NK-92 treated with Interleukin-12 subunit alpha and Interleukin-12 subunit beta, amount 100 ng/mL, for 24 hours (cell line): ENCODE results near the gene EMP3.
"Not testable (repeated sequence)": the region's sequence is repeated elsewhere in the genome, so short reads cannot be mapped to it uniquely, and the experiment has no call there.

Experiments used
- DNase-seq: peaks from one replicate; lab custom pipeline; 2025; lab: John Stamatoyannopoulos, UW

EMP3 gene, protein sequence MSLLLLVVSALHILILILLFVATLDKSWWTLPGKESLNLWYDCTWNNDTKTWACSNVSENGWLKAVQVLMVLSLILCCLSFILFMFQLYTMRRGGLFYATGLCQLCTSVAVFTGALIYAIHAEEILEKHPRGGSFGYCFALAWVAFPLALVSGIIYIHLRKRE

DNA sequence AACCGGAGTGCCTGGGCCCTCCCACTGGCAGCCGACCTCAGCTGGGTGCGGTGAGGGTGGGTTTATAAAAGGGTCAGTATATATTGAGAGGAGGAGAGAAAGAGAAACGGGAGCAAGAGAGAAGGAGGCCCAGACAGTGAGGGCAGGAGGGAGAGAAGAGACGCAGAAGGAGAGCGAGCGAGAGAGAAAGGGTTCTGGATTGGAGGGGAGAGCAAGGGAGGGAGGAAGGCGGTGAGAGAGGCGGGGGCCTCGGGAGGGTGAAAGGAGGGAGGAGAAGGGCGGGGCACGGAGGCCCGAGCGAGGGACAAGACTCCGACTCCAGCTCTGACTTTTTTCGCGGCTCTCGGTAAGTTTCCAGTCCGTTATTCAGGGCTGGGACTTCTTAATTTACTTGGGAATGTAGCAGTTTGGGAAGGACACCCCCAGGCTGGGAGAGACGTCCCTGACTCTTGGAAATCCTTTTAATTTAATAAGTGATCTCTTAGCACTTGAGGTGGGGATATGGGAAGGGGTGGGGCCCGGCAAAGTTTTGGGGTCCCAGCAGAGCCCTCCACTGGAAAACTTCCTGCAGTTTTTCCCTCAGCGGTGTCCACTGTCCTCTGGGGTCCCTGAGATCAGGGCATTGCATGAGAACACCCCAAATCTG is at the start of gene EMP3:
EMP3 (plus strand) TSS at position 288 of the 646 bp plus-strand sequence. CDS start 1,293 bp downstream, outside the sequence.
- no peak for DNase-seq

GRCh38 chr19:48279747-48280146 is 45.6 kb upstream of the EMP3 start:
- no peak for DNase-seq

DNA sequence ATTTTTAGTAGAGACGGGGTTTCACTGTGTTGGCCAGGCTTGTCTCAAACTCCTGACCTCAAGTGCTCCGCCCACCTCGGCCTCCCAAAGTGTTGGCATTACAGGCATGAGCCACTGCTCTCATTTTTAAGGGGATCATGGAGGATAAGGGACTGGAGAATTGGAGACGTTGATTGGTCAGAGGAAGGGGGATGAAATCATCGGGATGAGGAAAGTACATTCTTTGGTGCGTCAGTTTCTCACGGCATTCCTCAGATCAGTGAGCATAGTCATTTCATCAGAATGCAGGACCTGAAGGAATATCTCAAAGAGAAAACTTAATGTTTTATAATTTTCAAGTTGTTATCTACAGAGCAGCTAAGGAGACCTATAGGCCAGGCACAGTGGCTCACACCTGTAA is 41.4 kb upstream of the EMP3 start:
- DNase-seq: no peak

- DNase-seq: no peak
Observed at GRCh38 chr19:48284896-48285295, 40.5 kb upstream of the EMP3 start.

- DNase-seq: no peak
Observed at GRCh38 chr19:48287748-48288147, 37.6 kb upstream of the EMP3 start.

DNA sequence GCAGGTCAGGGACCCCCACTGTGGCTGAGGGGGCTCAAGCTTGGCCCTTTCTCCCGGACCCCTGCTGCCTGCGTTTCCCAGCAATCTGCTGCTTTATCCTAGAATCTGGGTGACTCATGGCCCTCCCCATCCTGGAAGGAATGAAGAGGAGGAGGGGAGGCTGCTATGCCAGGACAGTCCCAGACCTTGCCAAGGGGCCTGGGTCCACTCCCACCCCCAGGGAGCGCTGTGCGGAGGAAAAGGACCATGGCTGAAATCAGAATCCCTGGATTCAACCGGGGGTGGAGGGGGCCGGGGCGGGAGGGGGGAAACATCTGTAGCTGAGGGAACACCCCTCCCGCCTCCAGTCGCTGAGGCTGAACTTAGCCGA is 35.0 kb upstream of the EMP3 start:
- DNase-seq: no peak

GRCh38 chr19:48290771-48291488 is 34.4 kb upstream of the EMP3 start:
- DNase-seq: peak; percentile 27

GRCh38 chr19:48291489-48291815 is 33.9 kb upstream of the EMP3 start:
- DNase-seq: not testable (repeated sequence)

DNA sequence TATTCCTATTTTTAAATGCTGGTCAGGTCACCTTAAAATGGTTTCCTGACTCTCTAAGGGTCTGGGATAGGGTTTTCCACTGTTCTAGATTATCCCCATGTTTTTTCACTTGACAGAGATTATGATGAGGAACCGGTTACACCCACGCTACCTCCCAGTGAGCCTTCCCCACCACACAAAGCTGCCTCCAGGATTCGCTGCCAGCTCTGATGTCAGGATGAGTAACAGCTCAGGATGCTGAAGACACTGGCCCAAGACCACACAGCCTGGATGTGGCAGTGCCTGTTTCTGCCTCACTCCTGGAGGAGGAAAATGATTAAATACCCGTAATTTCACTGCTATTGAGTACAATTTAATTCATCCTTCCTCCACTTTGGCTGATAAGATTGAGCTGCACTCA is 32.6 kb upstream of the EMP3 start:
- no peak for DNase-seq

DNA sequence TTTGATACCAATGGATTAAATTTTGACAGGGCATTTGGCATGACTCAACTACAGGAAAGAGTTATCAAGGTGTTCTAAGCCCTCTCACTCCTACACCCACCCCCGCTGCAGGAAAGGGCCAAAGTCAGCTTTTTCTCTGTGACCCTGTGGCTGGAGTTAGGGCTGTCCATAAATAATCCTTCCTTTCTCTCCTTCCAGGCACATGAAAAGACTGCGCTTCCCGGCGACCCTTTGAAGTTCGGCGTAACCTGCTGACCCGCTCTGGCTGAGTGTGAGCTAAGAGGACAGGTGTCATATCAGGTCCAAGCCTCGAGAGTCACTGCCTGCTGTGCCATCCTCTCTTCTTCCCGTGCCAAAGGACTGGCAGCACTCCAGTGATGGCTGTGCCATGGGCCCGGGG is 29.9 kb upstream of the EMP3 start:
- no peak for DNase-seq

GRCh38 chr19:48296963-48297734 is 28.2 kb upstream of the EMP3 start:
- DNase-seq: no peak

DNA sequence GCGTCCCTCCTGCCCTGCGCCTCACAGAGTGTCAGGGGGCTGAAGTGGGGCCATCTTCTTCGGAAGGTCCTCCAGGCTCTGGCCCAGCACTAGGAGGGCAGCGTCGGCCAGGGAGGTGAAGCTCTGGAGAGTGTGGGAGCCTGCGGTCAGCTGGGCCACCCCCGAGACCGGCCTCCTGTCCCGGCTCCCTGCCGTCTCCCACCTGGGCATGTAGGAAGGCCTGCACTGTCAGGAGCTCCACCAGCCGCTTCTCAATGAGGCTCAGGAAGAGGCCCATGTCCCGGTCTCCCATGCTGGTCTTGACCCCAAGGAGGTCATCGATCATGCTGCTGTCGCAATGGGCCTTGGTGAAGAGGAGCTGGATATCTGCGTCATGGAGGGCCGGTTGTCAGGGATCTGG is 27.4 kb upstream of the EMP3 start:
- DNase-seq: no peak

- DNase-seq: no peak
Observed at GRCh38 chr19:48301886-48302599, 23.3 kb upstream of the EMP3 start.

DNA sequence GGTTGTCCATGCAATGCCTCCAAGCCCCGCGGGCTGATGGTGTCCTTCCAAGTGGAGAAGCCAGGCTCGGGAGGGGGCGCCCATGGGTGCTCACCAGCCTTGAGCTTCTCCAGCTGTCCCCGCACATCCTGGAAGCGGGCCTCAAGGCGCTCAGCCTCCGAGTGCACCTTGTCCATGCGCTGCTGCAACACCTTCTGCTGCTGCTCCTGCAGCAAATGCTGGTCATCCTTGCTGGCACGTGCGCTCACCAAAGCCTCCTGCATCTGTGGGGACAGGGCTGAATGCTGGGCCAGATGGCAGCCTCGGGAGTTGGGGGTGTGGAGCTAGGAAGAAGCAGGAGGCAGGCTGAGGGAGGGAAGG is 22.8 kb upstream of the EMP3 start:
- DNase-seq: no peak

- DNase-seq: no peak
Observed at GRCh38 chr19:48303367-48303766, 22.0 kb upstream of the EMP3 start.

- no peak for DNase-seq
Observed at GRCh38 chr19:48303866-48304265, 21.5 kb upstream of the EMP3 start.

DNA sequence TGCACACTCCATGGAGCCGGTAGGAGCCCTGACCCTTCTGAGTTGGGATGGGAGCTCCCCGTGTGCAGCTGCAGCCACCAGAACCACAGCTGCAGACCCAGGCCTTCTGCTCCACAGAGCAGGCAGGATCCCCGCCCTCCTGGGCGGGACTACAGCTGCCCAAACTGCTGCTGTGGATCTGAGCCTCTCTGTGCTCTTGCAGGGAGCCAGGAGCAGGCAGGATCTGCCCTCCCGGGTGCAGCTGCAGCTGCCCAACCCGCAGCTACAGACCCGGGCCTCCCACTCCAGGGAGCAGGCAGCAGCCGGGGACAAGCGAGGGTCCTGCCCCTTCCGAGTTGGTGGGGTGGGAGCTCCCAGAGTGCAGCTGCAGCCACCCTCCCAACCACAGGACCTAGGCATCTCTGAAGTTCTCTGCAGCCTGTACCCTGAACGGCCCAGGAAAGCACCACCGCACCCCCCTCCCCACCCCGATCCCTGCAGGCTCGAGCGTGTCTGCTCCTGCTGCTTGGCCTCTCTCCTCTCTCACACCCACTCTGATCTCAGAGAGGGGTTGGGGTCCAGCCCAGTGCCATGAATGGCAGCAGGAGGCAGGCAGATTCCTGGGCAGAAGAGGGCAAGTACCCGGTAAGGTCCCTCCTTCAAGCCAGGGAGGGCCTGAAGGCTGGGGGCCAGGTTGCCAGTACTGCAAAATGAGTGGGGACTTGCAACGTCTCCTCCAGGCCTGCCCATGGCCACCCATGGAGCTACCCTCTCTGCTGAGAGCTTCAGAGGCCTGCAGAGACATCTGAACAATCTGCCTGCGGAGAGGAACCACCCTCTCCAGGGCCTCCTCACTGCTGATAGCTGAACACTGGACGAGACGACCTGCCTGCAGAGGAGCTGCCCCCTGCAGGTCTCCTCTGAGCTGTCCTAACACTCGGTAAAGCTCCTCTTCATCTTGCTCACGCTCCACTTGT is 16.4 kb upstream of the EMP3 start:
- no peak for DNase-seq

DNA sequence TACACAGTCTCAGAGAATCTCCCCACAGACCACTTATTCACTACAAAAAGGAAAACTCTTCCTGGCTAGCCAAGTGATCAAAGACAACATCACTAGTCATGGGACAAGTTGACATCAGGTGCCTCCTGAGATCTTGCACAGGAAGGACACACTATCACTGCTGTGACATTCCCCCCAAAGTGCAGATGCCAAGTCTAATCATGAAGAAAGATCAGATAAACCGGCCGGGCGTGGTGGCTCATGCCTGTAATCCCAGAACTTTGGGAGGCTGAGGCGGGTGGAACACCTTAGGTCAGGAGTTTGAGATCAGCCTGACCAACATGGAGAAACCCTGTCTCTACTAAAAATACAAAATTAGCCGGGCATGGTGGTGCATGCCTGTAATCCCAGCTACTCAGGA is 15.6 kb upstream of the EMP3 start:
- DNase-seq: not testable (repeated sequence)

DNA sequence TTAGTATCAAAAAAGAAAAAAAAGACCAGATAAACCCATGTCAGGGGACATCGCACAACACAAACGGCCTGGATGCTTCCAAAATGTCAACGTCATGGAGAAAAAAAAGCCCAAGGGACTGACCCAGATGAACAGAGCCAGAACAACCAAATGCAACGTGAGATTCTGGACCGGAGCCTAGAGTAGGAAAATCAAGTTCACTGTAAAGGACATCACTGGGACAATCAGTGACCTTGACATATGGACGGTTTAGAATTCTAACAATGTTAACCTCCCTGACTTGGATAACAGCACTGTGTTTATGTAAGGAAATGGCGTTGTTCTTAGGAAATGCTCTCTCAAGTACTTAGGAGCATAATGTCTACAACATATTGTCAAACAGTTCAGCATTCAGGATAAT is 15.1 kb upstream of the EMP3 start:
- no peak for DNase-seq

- no peak for DNase-seq
Observed at GRCh38 chr19:48311384-48311783, 14.0 kb upstream of the EMP3 start.

- DNase-seq: no peak
Observed at GRCh38 chr19:48315712-48316111, 9.6 kb upstream of the EMP3 start.

DNA sequence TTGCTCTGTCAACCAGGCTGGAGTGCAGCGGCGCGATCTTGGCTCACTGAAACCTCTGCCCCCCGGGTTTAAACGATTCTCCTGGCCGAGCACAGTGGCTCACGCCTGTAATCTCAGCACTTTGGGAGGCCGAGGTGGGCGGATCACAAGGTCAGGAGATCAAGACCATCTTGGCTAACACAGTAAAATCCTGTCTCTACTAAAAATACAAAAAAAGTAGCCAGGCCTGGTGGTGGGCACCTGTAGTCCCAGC is 7.7 kb upstream of the EMP3 start:
- not testable (repeated sequence) for DNase-seq
